ENCODE measurements around the gene NR2E3. TPM values are rescaled to one million over a fixed set of nuclear protein-coding genes. Genes with fewer than 3 reads are reported as not detected.

The NR2E3 gene
- total RNA-seq (2014; rRNA removed; shearing (Covaris generic)), result 0.23 and 0.37 TPM in 2 replicates
- 0.18 and 2.3 TPM in 2 replicates for polyA plus RNA-seq (2014; cell fraction: nucleus; rRNA removed)

DNA sequence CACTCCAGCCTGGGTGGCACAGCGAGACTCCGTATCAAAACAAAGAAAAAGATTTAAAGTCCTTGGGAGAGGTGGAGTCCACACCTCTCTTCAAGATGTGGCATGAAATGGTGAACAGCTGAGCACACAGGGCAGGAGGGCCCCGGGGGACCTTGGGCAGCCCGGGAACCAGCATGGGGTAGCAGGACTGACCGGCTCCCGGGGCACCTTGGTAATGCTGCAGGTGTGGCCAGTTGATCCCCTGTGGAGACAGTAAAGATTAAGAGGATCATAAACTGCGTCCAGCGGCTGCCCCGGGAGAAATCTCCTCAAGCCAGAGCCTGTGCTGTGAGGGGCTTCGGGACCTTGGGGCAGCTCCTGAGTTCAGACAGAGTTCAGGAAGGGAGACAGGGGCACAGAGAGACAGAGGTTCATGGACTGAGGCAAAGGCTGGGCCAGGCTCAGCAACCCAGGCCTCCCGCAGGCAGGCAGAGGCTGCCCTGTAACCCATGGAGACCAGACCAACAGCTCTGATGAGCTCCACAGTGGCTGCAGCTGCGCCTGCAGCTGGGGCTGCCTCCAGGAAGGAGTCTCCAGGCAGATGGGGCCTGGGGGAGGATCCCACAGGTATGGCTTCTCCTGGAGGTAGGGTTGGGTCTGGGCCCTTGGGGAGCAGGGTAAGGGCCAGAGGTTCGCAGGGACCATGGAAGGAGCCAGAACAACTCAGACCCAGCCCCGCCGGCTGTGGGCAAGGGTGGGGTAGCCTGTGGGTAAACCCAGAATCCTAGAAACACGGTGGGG lies at the start of gene NR2E3:
NR2E3 (plus strand) TSS at position 299 of the 780 bp plus-strand sequence; CDS start at position 489, 190 bp downstream.
- DNase-seq (ENCODE audit: extremely low read depth, low read depth), result no peak

DNA sequence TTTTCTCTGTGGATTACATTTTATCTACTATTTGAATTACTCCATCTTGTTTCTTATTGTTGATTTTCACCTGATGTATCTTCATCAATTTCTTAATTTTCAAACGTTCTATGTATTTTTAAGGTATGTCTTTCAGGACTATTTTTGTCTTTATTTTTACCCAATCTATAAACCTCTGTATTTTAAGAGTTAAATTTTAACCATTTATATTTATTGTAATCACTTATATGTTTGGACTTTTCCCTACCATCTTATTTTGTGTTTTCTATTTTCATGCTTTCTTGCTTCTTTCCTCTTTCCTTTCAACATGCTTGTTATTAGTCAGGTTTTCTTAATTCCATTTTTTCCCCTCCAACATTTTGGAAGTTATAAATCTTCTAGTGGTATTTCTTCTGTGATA lies 49.5 kb upstream of the NR2E3 start:
- no peak for DNase-seq (ENCODE audit: extremely low read depth, low read depth)

DNA sequence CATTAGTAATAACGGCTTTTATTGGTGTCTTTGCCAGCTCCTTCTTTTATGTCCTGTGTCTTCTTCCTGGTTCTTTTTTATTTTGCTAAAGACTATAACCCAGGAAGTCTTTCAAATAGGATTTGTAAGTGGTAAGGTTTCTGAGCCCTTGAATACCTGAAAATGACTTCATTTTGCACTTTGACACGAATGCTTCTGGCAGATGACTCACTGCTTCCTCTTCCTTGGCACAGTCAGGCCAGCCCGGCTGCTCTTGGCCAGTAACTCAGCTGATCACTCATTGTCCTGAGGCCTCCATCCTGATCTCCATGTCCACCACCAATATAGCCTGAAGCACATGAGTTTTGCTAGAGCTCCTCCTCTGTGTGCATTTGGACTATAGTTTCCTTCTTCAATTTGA lies 48.7 kb upstream of the NR2E3 start:
- no peak for DNase-seq (ENCODE audit: extremely low read depth, low read depth)

DNA sequence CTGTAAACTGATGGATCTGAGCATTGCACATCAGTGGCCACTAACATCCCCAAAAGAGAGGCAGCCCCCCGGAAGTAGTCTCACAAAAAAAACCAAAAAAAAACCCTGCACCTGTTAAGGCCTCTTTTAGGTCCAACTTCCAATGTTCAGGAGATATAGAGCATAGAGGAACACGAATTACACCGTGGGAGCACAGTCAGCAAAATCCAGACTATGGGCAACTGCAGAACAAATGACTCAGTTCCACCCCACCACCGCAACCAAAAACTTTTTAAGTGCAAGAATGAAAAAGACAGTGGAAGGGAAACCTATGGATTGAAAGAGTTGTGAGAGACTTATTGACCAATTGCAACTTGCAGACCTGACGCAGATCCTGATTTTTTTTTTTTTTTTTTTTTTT lies 42.2 kb upstream of the NR2E3 start:
- no peak for DNase-seq (ENCODE audit: extremely low read depth, low read depth)

- DNase-seq (ENCODE audit: extremely low read depth, low read depth), result no peak
These were observed 37.0 kb upstream of the NR2E3 start for GRCh38 chr15:71773206-71773859.

DNA sequence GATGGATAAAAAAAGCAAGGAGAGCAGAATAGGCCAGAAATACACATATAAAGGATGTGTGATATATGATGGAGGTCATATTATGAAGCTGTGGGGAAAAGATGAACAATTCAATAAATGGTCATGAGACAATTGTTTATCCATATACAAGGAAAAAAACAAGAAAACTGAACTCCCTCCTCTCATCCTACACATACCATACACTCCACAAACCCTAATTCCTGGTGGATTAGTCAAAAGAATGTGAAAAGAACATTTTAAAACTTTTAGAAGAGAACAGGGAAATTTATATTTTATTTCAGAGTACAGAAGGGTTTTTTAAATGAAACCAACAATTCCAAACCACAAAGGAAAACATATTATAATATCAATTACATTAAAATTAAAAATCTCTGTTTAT lies 34.5 kb upstream of the NR2E3 start:
- DNase-seq (ENCODE audit: extremely low read depth, low read depth), result no peak

GRCh38 chr15:71776304-71776703 lies 34.0 kb upstream of the NR2E3 start:
- no peak for DNase-seq (ENCODE audit: extremely low read depth, low read depth)

GRCh38 chr15:71777216-71777943 lies 33.0 kb upstream of the NR2E3 start:
- no peak for DNase-seq (ENCODE audit: extremely low read depth, low read depth)

- DNase-seq (ENCODE audit: extremely low read depth, low read depth), result no peak
These were observed 31.1 kb upstream of the NR2E3 start for GRCh38 chr15:71779073-71779797.

DNA sequence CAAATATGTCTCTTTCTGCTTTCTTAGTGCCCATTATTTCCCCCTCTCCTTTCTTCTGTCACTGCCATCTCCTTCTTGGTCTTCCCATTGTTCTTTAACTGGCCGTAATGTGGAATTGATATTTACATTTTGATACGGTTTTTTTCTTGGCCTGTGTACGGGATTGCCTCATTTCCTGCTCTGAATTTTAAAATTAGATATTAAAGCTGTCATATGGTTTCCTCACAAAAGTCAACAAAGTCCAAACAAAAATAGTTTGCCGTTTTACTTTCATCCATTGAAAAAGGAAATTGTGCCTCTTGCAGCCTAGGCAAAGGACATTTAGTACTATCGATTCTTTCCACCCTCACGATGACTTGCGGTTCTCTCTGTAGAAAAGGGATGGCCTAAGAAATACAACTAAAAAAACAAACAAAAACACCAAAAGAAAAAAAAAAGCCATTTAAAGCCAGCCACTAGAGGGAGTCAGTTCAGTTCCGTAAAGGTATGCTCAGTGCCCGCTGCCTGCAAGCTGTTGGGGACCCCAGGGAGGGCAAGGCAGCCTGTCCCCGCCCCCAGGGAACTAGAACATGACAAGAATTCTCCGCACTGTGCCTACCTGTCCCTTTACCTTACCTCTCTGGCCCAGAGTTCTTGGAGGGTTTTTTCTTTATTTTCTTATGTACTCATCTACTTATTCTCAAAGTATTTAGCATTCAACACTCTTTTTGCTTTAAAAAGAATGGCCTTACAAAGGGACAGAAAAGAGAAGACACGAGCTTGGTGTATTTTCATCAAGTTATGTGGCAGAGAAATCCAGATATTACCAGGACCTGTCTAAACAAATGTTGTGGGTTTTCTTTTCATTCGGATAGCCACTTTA lies 30.0 kb upstream of the NR2E3 start:
- peak; percentile 64 for DNase-seq (ENCODE audit: extremely low read depth, low read depth)

GRCh38 chr15:71781179-71781964 lies 29.0 kb upstream of the NR2E3 start:
- no peak for DNase-seq (ENCODE audit: extremely low read depth, low read depth)

DNA sequence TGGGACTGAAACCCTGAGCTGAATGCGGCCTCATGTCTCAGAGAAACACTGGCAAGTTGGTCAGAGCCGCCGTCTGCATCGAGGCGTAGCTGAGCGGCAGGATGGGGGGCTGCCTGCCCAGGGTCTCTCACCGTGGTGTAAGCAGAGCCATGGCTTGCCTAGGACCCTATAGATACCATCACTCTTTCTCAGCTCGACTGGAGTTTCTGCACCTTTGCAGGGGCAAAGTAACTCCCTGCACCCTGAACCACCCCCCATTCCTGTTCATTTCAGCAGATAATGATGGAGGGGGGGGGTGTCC lies 28.4 kb upstream of the NR2E3 start:
- DNase-seq (ENCODE audit: extremely low read depth, low read depth), result no peak

DNA sequence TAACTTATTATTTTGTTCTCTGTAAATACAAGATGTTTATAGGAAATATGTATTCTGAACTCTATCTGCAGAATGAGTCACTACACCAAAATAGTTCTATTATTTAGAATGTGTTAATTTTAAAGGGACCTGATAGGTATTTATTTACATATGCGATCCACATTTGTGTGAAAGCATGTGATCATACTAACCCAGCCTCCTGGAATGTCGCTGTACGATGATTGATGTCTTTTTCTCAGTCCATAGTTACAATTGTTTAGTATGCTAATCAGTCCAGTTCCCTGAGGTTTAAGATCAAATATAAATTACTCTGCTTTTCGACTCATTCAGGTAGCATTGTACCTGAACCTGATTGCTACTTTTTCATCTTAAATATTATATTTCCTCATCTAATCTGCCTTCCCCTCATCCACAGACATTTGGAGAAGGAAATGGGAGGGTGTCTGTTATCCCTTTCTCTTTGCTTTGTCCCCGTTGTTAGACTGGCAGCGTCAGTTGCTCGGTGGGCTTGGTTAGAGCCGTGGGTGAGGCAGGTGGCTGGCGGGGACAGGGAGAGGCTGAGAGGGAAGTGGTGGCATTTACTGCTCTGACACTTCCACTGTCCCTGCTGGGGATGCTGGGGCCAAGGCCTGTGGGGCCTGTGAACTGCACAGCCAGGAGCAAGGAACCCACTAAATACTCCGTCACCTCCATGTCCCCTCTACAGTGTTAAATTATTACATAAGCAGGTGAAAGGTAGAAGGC lies 27.8 kb upstream of the NR2E3 start:
- DNase-seq (ENCODE audit: extremely low read depth, low read depth), result no peak

DNA sequence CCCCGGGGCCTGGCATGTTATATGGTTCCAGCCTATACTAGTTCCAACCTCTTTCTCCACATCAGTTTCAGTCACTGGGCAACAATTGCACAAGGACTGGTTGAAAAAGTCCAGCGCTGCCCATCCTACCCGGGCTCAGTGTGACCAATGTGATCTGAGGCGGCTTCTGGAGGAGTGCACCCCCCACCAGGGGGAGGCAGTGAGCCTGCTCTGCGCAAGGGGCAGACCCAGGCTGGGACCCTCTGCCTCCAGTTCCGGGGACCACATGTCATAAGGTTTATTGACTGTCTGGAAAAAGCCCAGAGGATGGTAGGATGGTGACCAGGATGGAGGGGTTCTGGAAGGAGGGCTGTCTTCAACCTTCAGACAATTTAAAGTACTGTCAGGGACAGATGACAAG lies 25.6 kb upstream of the NR2E3 start:
- DNase-seq (ENCODE audit: extremely low read depth, low read depth), result no peak

- DNase-seq (ENCODE audit: extremely low read depth, low read depth), result no peak
These were observed 24.4 kb upstream of the NR2E3 start for GRCh38 chr15:71785996-71786395.

DNA sequence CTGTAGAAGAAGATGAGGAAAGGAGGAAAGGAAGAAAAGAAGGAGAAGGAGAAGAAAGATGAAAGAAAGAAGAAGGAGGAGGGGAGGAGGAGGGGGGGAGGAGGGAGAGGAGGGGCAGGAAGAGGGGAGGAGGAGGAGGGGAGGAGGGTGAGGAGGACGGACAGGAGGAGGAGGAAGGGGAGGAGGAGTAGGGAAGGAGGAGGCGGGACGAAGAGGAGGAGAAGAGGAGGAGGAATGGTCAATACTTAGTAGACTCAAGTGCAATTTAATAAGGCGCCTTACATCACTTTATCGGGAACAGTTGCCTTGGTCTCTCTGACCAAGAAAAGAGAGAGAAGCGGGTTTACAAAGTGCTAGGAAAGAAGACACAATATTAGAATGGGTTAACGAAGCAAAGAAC lies 23.7 kb upstream of the NR2E3 start:
- no peak for DNase-seq (ENCODE audit: extremely low read depth, low read depth)

GRCh38 chr15:71788646-71789579 lies 21.4 kb upstream of the NR2E3 start:
- DNase-seq (ENCODE audit: extremely low read depth, low read depth), result no peak

All from NCI-H460 (cell line).